ENCODE results near the gene HDAC3.

Gene HDAC3

GRCh38 chr5:141598391-141599345, 38.0 kb downstream of the HDAC3 start:
- no peak for DNase-seq

GRCh38 chr5:141597814-141598213, 38.8 kb downstream of the HDAC3 start:
- DNase-seq: no peak

GRCh38 chr5:141597394-141597793, 39.3 kb downstream of the HDAC3 start:
- DNase-seq: no peak

GRCh38 chr5:141596867-141597266, 39.8 kb downstream of the HDAC3 start:
- DNase-seq: no peak

GRCh38 chr5:141590127-141590526, 46.5 kb downstream of the HDAC3 start:
- no peak for DNase-seq

GRCh38 chr5:141586246-141586645, 50.4 kb downstream of the HDAC3 start:
- DNase-seq: no peak

GRCh38 chr5:141585594-141585993, 51.1 kb downstream of the HDAC3 start:
- DNase-seq: no peak

GRCh38 chr5:141574122-141574510, 62.5 kb downstream of the HDAC3 start:
- DNase-seq: no peak

GRCh38 chr5:141573489-141574121, 63.0 kb downstream of the HDAC3 start:
- no peak for DNase-seq
